Cardiac muscle cell (in vitro differentiated cells and primary cell): ENCODE results near the gene GPN1. TPM values are rescaled to one million over a fixed set of nuclear protein-coding genes. Genes with fewer than 3 reads are reported as not detected.
"Not testable (repeated sequence)": the region's sequence is repeated elsewhere in the genome, so short reads cannot be mapped to it uniquely, and the experiment has no call there.

Source experiments
- DNase-seq, 2 donors: peaks; one replicate each; pipeline versions ENCODE4 v3.0.0 to v3.0.0-alpha.2; 2010 to 2017; ENCODE audit warnings: low read depth in 1 of 2, low spot score in 1 of 2
- H3K27ac ChIP-seq: fragments of 200-600 bp; sonication (generic); 2 replicates; pipeline ENCODE4 v1.5.1; 2016
- H3K27me3 ChIP-seq: fragments of 200-600 bp; sonication (generic); 2 replicates; pipeline ENCODE4 v1.6.0; 2016; ENCODE audit warnings: control low read depth
- H3K36me3 ChIP-seq: fragments of 200-600 bp; sonication (generic); 2 replicates; pipeline ENCODE4 v1.5.1; 2016; ENCODE audit warnings: control low read depth
- H3K4me1 ChIP-seq: fragments of 200-600 bp; sonication (generic); 2 replicates; pipeline ENCODE4 v1.8.1; 2017; ENCODE audit warnings: low read depth, mild to moderate bottlenecking, mixed run types
- H3K4me3 ChIP-seq: fragments of 200-600 bp; sonication (generic); 2 replicates; pipeline ENCODE4 v1.5.1; 2016; ENCODE audit warnings: mild to moderate bottlenecking
- H3K9me3 ChIP-seq: fragments of 200-600 bp; sonication (generic); 2 replicates; pipeline ENCODE4 v1.5.1; 2017; ENCODE audit warnings: low read depth, mild to moderate bottlenecking, control low read depth
- polyA plus RNA-seq: library from polyadenylated mRNA; unstranded; fragments of >200 nt; fragmentation: Nextera tagmentation; extraction: Ambion mirVana; gene quantifications from 2 replicates; pipeline ENCODE4 v1.2.1, GENCODE V29; 2016
- total RNA-seq: library from RNA; depleted of rRNA; stranded (reverse); fragments of >200 nt; gene quantifications from 2 replicates; pipeline ENCODE4 v1.2.3, GENCODE V29; 2016
- TF ChIP-seq, protein P1 (sequence below): IDR thresholded peaks from 2 replicates; pipeline ENCODE4 v1.5.1; 2012; ENCODE audit warnings: low read depth, mild to moderate bottlenecking, low read length

Gene GPN1
- total and polyA plus RNA-seq, 2 experiments from 2014 or later = 24.1 to 52.5 TPM

DNA sequence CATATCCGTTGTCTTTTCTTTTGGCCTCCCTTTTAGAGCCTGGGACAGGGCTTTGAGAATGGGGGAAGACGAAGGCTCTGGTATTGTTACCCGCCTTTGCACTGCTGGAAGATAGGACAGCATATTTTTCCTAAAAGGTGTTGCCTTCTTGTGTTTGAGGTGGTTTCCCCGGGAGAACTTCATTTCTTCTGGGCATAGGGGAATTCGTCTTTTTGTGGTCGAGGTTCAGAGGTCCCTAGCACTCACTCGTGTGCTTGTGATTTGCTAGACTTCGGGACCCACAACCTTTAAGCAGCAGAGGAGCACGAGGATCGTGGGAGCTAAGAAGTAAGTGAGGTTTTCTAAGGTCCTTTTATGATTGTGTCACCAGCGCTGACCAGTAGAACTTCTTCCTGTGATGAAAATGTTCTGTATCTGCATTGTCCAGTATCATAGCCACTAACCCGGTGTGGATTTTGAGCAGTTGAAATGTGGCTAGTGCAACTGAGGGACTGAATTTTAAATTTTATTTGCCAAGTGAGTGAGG lies 45.4 kb upstream of the GPN1 start:
- peaks cover 3% of the 10 kb centered on the region for H3K4me1 ChIP-seq
- no peaks in the 10 kb centered on the region for H3K36me3 ChIP-seq
- peak in 1 of 2 donors; percentile 16 for DNase-seq
- no peak overlapping the region for H3K27ac ChIP-seq
- TF ChIP-seq, protein P1, sequence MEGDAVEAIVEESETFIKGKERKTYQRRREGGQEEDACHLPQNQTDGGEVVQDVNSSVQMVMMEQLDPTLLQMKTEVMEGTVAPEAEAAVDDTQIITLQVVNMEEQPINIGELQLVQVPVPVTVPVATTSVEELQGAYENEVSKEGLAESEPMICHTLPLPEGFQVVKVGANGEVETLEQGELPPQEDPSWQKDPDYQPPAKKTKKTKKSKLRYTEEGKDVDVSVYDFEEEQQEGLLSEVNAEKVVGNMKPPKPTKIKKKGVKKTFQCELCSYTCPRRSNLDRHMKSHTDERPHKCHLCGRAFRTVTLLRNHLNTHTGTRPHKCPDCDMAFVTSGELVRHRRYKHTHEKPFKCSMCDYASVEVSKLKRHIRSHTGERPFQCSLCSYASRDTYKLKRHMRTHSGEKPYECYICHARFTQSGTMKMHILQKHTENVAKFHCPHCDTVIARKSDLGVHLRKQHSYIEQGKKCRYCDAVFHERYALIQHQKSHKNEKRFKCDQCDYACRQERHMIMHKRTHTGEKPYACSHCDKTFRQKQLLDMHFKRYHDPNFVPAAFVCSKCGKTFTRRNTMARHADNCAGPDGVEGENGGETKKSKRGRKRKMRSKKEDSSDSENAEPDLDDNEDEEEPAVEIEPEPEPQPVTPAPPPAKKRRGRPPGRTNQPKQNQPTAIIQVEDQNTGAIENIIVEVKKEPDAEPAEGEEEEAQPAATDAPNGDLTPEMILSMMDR = no peak
- peak overlapping the region; percentile 72 for H3K4me3 ChIP-seq
- H3K9me3 ChIP-seq = no peaks in the 10 kb centered on the region
- H3K27me3 ChIP-seq = no peaks in the 10 kb centered on the region

DNA sequence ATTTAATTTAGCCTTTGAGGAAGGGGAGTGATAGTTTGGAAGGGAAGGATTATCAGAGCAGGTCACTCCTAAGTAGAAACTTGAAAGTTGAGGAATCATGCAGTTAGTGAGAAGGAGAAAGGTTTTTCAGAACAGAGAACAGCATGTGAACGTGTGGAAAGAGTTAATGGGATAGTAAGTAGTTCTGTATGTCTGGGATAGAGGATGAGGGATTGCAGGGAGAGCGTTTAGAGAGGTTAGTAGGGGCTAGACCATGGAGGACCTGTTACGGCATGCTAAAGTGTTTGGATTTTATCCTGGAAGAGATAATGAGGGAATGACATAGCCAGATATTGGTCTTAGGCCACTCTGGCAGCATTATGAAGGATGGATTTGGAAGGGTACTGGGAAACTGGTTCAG lies 44.3 kb upstream of the GPN1 start:
- Histone ChIP-seq H3K27me3 (no peaks in the 10 kb centered on the region), H3K4me1 (peaks cover 3% of the 10 kb centered on the region), H3K27ac (no peak overlapping the region), H3K36me3 (no peaks in the 10 kb centered on the region), H3K4me3 (no peak overlapping the region), H3K9me3 (no peaks in the 10 kb centered on the region)
- no peak for DNase-seq
- TF ChIP-seq, protein P1 = no peak

DNA sequence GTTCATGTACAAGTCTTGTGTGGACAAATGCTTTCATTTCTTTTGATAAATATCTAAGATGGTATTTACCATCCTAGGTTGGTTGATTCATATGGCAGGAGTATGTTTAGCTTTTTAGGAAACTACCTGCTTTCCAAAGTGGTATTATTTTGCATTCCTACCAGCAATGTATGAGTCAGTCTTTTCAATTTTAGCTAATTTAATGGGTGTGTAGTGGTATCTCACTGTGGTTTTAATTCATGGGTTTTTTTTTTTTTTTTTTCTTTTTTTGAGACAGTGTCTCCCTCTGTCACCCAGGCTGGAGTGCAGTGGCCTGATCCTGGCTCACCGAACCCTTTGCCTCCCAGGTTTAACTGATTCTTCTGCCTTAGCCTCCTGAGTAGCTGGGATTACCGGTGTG lies 41.8 kb upstream of the GPN1 start:
- H3K27me3 ChIP-seq = no peaks in the 10 kb centered on the region
- TF ChIP-seq, protein P1 = no peak
- no peak overlapping the region for H3K4me3 ChIP-seq
- no peak for DNase-seq
- peaks cover 3% of the 10 kb centered on the region for H3K4me1 ChIP-seq
- H3K27ac ChIP-seq = no peak overlapping the region
- H3K9me3 ChIP-seq = no peaks in the 10 kb centered on the region
- no peaks in the 10 kb centered on the region for H3K36me3 ChIP-seq

DNA sequence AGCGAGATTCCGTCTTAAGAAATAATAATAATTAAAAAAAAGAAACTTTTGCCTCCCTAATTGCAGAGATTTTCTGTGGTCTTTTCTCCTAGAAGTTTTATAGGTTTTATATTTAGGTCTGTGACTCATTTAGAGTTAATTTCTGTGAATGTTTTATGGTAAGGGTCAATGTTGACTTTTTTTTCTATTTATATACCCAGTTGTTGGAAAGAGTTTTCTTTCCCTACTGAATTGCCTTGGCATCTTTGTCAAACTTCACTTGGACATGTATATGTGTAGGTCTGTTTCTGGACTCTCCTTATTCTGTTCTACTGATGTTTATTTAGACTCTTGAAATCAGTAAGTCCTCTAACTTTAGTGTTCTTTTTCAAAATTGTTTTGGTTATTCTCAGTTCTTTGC lies 40.5 kb upstream of the GPN1 start:
- Histone ChIP-seq H3K27ac (no peak overlapping the region), H3K36me3 (no peaks in the 10 kb centered on the region), H3K4me1 (peaks cover 2% of the 10 kb centered on the region), H3K4me3 (no peak overlapping the region), H3K27me3 (no peaks in the 10 kb centered on the region), H3K9me3 (no peaks in the 10 kb centered on the region)
- no peak for DNase-seq
- TF ChIP-seq, protein P1 = no peak

DNA sequence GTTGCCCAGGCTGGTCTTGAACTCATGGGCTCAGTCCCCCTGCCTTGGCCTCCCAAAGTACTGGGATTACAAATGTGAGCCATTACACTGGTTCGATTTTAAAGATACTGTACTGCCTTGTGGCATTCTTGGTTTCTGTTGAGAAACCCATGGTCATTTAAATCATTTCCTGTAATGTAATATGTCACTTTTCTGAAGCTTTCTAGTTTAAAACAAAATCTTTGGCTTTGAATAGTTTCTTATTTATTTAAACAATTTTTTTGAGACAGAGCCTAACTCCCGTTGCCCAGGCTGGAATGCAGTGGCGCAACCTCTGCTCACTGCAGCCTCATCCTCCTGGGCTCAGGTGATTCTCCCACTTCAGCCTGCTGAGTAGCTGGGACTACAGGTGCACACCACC lies 37.1 kb upstream of the GPN1 start:
- Histone ChIP-seq H3K36me3 (no peaks in the 10 kb centered on the region), H3K27me3 (no peaks in the 10 kb centered on the region), H3K4me1 (no peaks in the 10 kb centered on the region), H3K4me3 (no peak overlapping the region), H3K27ac (no peak overlapping the region), H3K9me3 (no peaks in the 10 kb centered on the region)
- peak in 1 of 2 donors; percentile 4 for DNase-seq
- TF ChIP-seq, protein P1 = no peak

DNA sequence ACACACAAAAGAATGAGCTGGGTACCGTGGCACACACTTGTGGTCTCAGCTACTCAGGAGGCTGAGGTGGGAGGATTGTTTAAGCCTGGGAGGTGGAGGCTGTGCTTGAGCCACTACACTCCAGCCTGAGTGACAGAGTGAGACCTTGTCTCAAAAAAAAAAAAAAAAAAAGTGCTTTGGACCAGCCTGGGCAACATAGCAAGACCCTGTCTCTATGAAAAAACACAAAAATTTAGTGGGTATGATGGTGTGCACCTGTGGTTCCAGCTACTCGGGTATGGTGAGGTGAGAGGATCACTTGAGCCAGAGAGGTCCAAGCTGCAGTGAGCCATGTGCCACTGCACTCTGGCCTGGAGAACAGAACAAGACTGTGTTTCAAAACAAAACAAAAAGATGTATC lies 35.6 kb upstream of the GPN1 start:
- TF ChIP-seq, protein P1 = no peak
- no peak overlapping the region for H3K4me3 ChIP-seq

DNA sequence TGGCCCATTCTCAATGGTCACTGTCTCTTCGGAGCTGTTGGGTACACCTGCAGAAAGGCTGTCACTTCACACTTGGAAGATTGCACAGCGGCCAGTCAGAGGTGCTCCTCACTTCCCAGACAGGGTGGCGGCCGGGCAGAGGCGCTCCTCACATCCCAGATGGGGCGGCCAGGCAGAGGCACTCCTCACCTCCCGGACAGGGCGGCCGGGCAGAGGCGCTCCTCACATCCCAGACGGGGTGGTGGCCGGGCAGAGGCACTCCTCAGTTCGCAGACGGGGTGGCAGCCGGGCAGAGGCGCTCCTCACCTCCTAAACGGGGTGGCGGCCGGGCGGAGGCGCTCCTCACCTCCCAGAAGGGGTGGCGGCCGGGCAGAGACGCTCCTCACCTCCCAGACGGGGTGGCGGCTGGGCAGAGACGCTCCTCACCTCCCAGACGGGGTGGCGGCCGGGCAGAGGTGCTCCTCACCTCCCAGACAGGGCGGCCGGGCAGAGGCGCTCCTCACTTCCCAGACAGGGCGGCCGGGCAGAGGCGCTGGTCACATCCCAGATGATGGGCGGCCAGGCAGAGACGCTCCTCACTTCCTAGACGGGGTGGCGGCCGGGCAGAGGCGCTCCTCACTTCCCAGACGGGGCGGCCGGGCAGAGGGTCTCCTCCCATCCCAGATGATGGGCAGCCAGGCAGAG lies 34.7 kb upstream of the GPN1 start:
- not testable (repeated sequence) for DNase-seq, H3K36me3 ChIP-seq, H3K27me3 ChIP-seq, H3K4me1 ChIP-seq, H3K9me3 ChIP-seq, H3K27ac ChIP-seq, H3K4me3 ChIP-seq

More for the DNA sequence above, 35.6 kb upstream of the GPN1 start:
- H3K9me3 ChIP-seq = no peaks in the 10 kb centered on the region
- no peaks in the 10 kb centered on the region for H3K36me3 ChIP-seq
- no peak for DNase-seq
- no peaks in the 10 kb centered on the region for H3K4me1 ChIP-seq
- H3K27me3 ChIP-seq = no peaks in the 10 kb centered on the region
- no peak overlapping the region for H3K27ac ChIP-seq

DNA sequence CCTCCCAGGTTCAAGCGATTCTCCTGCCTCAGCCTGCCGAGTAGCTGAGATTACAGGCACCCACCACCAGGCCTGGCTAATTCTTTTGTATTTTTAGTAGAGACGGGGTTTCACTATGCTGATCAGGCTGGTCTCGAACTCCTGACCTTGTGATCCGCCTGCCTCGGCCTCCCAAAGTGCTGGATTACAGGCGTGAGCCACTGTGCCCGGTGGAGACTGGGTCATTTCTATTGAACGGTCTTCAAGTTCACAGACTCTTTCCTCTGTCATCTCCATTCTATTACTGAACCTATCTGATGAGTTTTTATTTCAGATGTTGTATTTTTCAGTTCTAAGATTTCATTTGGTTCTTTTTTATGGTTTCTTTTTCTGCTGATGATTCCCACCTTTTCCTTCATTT lies 33.4 kb upstream of the GPN1 start:
- not testable (repeated sequence) for H3K9me3 ChIP-seq, DNase-seq, H3K27ac ChIP-seq, H3K4me3 ChIP-seq, H3K27me3 ChIP-seq, H3K4me1 ChIP-seq, H3K36me3 ChIP-seq
